Stimulated activated CD4-positive, alpha-beta T cell treated with anti-CD3 and anti-CD28 coated beads, Interleukin-4, amount 100 ng/mL, for 1 hour (primary cell): ENCODE data around the gene ADAM29.
"Not testable (repeated sequence)": the region's sequence is repeated elsewhere in the genome, so short reads cannot be mapped to it uniquely, and the experiment has no call there.

Experiments
- DNase-seq: peaks from one replicate; pipeline ENCODE4 v3.0.0-alpha.2; 2020

The ADAM29 gene

GRCh38 chr4:174918058-174918457 is at the start of gene ADAM29:
Gene ADAM29, plus strand, starts transcription at chr4:174918358. Its CDS starts 57,168 bp downstream, at chr4:174975526.
- no peak for DNase-seq

GRCh38 chr4:174869339-174869738 is 48.8 kb upstream of the ADAM29 start:
- no peak for DNase-seq

DNA sequence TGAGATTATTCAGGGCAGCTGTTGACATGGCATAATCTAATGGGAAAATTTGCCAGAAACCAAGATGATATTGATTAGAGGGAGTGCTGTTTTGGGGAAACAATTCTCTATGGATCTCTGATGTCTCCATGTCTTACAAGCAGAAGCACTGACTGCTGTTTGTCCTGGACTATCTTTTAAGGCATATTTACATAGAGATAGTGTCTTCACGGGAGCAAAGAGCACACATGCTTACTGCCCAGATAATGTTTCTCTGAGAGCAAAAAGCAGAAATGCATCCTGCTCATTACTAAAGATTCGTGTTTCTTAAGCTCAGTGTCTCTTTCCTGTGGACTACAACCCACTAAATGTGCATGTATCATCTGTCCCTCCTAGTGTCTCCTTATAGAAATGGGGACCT is 47.8 kb upstream of the ADAM29 start:
- DNase-seq, result no peak

GRCh38 chr4:174871407-174871806 is 46.8 kb upstream of the ADAM29 start:
- no peak for DNase-seq

DNA sequence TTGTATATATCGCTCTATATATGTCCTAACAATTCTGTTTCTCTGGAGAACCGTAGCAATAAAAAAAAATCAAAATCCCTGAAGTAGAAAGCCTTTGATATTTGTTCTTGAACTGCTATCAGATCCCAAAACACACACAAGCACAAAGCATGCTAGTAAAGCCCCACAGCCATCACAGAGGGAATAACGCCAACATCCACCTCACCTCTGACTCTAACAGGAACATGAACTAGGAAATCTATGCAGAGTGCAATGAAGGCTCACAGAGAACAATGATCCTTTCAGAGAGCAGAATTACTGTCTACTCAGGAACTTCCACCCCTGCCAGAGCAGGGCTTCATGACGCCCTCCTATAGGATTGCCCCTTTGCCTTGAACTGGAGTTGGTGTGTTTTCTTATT is 45.0 kb upstream of the ADAM29 start:
- DNase-seq, result not testable (repeated sequence)

DNA sequence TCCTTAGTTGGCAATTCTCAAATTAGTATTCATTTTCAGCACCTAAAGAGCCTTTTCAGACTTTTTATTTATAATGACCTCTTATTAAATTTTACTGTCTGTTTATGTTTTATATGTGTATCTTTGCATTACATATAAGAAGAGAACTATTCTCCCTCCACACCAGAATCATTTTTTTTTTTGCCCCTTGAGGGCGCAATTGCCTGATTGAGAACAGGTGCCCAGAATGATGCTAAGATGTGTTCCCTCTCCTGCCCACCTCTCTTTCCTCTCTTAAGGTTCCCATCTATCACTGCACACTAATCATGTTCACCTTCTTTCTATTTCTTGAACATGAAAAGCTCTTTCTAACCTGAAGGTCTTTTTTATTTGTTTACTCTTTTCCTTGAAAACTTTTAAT is 44.2 kb upstream of the ADAM29 start:
- no peak for DNase-seq

DNA sequence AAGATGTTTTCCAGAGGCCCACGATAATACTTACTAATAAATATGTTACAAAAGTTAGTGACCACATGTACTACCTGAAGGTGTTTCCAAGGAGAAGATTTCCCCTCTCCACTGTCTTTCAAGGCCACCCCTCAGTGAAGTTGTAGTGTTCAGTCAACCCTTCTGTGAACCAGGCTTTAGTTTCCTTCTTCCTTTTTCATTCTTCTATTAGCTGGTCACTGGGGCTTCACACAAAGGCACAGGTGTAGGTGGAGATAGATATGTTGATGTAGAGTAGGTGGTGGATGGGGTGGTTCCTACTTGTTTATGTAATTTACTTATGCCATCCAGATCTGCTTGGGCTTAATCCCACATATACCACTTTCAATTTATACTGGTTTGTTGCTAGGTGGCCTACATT is 43.3 kb upstream of the ADAM29 start:
- DNase-seq, result no peak

DNA sequence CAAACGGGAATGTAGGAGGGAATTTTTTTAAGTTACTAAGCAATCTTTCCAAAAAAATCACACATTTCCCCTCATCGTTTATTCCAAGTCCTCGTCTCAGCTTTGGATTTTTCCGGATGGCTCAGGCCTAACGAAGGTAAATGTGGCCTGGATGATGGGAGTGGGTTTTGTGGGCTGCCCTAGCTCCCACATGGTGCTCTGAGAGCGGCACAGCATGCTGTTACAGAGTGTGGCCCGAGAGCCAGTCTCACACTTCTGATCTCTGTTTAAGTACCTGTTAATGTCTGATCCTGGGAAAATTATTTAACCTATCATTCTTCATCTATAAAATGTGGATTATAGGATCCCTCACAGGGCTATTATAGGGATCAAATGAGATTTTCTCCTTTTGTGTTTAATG is 38.2 kb upstream of the ADAM29 start:
- DNase-seq, result no peak

DNA sequence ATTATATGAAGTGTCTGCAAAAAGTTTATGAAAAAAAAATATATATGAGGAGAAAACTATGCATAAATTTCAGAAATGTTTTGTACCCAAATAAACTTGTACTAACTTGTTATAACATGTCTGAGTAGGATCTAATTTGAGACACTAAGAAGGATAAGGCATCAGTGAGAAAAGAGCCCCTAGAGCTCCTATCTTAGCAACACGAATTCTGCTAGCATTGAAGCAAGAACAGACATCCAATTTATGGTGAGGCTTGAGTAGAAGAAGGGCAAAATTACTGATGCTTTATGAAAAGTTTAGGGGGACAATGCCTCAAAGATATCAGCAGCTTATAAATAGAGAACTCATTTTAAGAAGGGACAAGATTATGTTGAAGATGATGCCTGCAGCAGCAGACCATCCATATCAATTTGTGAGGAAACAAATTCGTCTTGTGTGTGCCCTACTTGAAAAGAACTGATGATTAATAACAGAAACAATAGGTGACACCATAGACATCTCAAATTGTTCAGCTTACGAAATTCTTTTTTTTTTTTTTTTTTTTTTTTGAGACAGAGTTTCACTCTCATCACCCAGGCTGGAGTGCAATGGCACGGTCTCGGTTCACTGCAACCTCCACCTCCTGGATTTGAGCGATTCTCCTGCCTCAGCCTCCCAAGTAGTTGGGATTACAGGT is 35.7 kb upstream of the ADAM29 start:
- no peak for DNase-seq

DNA sequence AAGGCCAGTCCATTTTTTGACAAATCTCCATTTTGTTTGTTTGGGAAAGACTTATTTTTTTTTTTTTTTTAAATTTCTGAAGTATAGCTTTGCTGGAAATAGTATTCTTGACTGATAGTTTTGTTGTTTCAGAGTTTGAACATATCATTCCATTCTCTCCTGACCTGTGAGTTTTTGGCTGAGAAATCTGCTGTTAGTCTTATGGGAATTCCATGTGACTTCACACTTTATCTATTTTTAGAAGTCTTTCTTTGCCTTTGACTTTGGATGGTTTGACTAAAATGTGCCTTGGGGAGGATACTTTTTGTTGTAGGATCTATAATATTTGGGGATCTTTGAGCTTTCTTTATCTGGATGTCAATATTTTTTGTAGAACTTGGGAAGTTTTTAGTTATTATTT is 10.7 kb upstream of the ADAM29 start:
- DNase-seq, result no peak

GRCh38 chr4:174910271-174910670 is 7.9 kb upstream of the ADAM29 start:
- DNase-seq, result no peak

DNA sequence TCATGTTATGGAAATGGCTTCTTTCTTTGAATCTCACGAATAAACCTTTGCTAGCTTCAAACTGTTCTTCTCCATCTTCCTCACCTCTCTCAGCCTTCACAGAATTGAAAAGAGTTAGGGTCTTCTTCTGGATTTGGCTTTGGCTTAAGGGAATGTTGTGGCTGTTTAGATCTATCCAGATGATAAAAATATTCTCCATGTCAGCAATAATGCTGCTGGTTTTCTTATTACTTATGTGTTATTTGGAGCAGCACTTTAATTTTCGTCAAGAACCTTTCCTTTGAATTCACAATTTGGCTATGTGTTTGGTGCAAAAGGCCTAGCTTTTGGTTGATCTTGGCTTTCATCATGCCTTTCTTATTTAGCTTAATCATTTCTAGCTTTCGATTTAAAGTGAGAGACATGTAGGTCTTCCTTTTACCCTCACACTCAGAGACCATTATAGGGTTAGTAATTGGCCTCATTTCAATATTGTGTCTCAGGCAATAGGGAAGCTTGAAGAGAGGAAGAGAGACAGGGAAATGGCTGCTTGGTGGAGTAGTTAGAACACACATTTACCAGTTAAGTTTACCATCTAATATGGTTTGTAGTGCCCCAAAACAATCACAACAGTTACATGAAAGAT is 5.1 kb upstream of the ADAM29 start:
- no peak for DNase-seq

DNA sequence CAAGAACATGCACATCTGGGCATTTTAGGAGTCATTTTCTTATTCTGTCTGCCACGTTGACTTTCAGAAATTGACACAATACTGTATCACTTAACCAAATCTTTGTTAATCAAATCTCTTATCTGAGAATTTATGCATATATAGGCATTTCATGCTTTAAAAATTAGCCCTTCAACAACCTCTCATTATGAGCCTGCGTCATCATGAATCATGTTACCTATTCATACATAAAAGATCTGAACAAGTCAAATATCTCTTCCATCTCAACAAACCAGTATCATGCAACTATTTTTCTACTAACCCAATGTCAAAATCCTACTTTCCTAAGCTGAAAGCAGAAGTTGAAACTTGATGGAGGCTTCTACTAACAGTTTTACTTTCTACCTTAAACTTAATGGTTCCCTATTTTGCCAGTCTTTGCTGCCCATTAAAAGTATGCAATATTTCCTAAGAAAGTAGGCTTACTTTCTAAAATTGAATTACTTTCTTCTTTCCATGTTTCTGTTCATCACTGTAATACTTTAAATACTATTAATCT is 1.8 kb downstream of the ADAM29 start:
- no peak for DNase-seq

GRCh38 chr4:174926958-174927357 is 8.8 kb downstream of the ADAM29 start:
- no peak for DNase-seq

- no peak for DNase-seq
Measured at GRCh38 chr4:174928174-174928573, 10.0 kb downstream of the ADAM29 start.

DNA sequence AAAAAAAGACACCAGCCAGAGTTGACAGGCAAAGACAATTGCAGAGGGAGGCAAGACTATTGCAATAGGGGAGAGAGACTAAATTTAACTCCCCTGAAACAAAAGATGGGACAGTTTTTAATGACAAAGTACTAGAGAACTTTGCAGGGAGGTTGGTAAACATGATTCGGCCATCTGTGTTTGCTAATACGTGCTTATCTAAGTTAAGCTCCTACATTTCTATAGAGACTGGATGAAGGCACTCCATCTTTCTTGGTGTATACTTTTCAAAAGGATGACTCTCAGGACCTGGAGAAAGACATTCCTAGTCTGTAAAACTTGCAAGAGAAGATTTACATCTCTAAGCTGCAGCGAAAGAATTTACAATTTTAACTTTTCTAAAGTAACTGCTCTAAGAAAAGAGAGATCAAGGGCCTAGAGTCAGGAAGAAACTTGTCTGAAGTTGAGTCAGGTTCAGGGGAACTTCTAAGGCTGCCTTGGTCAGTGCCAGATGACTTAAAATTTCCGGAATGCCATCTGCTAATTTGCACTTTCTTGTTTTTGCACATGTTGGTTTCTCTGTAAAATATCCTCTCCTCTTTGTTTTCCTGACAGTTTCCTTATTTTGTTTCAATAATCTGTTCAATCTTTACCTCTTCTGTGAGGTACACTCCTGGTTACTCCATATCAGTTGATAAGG is 10.6 kb downstream of the ADAM29 start:
- DNase-seq, result no peak

DNA sequence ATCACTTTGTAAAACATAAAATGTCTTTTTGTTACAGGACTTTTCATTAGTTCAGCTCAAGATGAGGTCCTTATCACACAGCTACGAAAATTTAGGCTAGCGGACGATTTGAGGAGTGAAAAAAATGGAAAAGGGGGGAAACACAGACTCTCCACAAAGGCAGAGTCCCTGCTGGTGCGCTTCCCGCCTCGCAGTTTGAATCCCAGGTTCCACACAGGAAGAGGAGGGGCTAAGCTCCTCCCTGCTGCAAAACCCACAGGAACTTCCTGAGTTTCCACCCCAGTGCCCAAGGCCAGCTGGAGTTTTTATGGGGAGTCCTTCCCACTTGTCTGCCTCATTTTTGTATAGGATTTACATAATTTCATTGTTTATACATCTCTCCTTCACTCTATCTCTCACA is 11.2 kb downstream of the ADAM29 start:
- DNase-seq, result no peak

DNA sequence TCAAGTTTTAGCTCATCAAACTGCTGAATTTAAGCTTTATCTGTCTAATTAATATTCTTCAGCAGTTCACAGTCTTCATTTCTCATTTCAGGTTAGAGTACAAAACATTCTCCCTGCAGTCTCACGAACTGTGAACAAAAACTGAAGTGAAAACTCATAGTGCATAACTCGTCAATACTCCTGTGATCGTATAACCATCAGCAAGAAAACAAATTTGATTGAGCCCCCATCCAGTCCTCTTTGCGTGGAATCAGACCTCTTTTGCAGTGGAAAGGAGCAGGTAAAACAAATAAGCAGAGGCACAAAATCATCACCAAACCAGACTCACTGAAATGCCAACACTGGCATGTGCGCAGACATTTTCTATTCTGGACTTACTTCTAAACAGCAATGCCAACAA is 12.7 kb downstream of the ADAM29 start:
- no peak for DNase-seq

GRCh38 chr4:174933083-174933482 is 14.9 kb downstream of the ADAM29 start:
- DNase-seq, result no peak

DNA sequence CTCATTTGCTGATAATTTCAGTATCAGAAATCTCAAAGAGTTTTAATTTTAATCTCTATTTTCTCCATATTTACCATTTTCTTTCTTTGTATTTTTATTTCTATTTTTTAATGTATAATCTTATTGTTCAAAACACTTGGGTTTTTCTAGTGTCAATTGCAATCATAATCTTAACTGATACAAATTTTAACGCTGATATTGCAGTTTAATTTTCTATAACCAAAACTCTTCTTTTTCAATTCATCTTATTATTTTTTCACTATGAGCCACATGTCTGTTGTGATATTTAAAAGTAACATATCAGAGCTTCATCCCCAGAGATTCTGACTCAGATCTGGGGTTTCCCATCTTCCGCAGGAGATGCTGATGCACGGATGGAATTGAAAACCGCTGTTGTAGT is 16.2 kb downstream of the ADAM29 start:
- no peak for DNase-seq

GRCh38 chr4:174935607-174936006 is 17.4 kb downstream of the ADAM29 start:
- no peak for DNase-seq

DNA sequence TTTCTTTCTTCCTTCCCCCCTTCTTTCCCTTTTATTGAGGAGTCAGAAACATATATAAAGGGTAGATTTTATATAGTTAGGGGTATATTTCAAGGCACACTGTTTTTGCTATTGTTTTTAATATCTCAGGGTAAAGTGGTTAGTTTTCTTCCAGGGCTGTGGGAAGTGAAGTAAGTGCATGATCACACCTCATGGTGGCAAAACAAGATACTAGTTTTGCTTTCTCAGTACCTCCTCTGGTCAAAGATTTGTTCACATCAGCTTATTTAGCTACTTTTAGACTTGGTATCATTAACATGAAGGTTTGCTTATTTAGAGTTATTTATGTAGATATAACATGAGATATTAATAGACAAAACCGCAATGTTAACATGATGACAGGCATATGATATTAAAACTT is 21.8 kb downstream of the ADAM29 start:
- DNase-seq, result no peak

GRCh38 chr4:174946246-174946645 is 28.1 kb downstream of the ADAM29 start:
- DNase-seq, result no peak

- no peak for DNase-seq
Measured at GRCh38 chr4:174948826-174949225, 30.7 kb downstream of the ADAM29 start.
